Measurements from ENCODE around the gene ANKRD13C. TPM values are rescaled to one million over a fixed set of nuclear protein-coding genes. Genes with fewer than 3 reads are reported as not detected.
"Not testable (repeated sequence)": the region's sequence is repeated elsewhere in the genome, so short reads cannot be mapped to it uniquely, and the experiment has no call there.

The ANKRD13C gene
- total and polyA plus RNA-seq, 5 experiments from 2014 or later = 9.2 to 33.0 (median 14.9) TPM

DNA sequence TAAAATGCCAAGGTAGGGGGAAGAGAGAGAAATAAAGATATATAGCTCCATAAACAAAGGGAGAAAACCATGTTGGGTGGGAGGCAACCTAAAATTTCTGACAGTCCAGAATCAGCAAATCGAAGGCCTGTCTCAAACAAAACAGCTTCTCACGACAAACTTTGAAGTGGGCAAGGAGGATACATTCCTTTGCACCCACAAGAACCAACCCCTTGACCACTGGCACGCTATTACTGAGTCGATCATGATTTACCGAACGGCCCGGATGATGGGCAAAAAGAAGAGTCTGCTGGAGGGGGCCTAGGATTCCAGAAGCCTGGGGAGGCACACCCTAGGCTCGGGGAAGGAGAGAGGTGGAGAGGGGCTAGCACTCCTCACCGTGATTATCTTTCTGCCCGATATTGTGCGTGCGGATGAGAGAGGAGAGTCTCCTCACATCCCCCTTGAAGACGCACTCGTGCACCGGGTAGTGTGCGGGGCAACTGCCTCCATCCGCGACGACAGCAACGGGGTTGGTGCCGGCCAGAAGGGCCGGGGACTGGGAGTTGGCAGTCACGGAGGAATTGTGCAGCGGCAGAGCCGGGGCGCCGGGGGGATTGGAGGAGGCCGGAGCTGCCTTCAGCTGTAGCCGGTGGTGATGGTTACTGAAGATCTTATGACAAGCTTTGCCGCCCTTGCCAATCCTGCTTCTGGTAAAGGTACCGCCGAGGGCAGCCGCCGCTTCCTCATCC, 756 bp downstream of the ANKRD13C start:
- H3K27me3 Mint-ChIP-seq = no peaks in the 10 kb centered on the region
- peaks cover 21 to 60% (median 47%) of the 10 kb centered on the region in 4 donors for H3K4me1 Mint-ChIP-seq
- ATAC-seq = peak; percentile 3 to 21
- H3K9me3 Mint-ChIP-seq = peaks cover 0 to 3% (median 0%) of the 10 kb centered on the region in 9 donors
- POLR2A ChIA-PET = interaction anchor here (0.6 to 5.0 kb wide), 10 partner anchors 8 to 725 kb away, joined by 3 to 69 read pairs (median 4); partner anchors contain the start of genes CTH, LRRC40 and SRSF11
- peak overlapping the region; percentile 91 to 99 (median 98) for H3K4me3 Mint-ChIP-seq
- H3K27ac Mint-ChIP-seq = peak overlapping the region; percentile 94 to 100 (median 99)
- peaks cover 4 to 17% (median 6%) of the 10 kb centered on the region in 3 donors for H3K36me3 Mint-ChIP-seq
- DNase-seq = no peak

DNA sequence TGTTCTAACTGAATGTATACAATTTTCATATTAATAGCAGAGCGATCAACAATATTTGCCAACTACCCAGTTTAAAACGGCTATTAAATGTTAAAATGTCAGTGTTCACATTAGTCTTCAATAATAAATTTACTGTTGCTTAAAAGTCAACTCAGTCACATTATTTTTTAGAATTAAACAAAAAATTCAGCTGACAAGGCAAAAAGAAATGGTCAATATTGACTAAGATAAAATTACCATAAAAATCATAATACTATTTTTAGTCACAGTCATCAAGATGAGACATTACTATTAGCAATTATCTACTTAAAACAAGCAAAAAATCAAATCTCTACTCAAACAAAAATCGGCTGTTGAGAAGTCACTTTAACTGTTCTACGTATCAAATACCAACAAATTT, 1.5 kb downstream of the ANKRD13C start:
- Mint-ChIP-seq H3K27ac (peak overlapping the region; percentile 94 to 100 (median 99)), H3K27me3 (no peaks in the 10 kb centered on the region), H3K4me3 (peak overlapping the region; percentile 91 to 99 (median 98)), H3K36me3 (peaks cover 4 to 17% (median 6%) of the 10 kb centered on the region in 3 donors), H3K4me1 (peaks cover 22 to 67% (median 53%) of the 10 kb centered on the region in 4 donors), H3K9me3 (peaks cover 0 to 3% (median 0%) of the 10 kb centered on the region in 9 donors)
- POLR2A ChIA-PET = interaction anchor here (1.0 to 5.0 kb wide), 3 partner anchors 58 to 131 kb away, joined by 3 to 69 read pairs (median 22); partner anchors contain the start of genes CTH and SRSF11
- no peak for ATAC-seq
- no peak for DNase-seq

DNA sequence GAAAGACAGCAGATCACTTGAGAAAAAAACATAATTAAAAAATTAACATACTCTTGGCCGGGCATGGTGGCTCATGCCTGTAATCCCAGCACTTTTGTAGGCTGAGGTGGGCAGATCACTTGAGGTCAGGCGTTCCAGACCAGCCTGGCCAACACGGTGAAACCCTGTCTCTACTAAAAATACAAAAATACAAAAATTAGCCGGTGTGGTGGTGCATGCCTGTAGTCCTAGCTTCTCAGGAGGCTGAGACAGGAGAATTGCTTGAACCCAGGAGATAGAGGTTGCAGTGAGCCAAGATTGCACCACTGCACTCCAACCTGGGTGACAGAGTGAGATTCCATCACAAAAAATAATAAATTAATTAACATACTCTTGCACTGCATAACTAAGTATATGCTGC, 4.7 kb downstream of the ANKRD13C start:
- H3K4me3 Mint-ChIP-seq = peak overlapping the region in 4 of 10 donors; percentile 41 to 58 (median 48)
- DNase-seq, H3K9me3 Mint-ChIP-seq, ATAC-seq, H3K27me3 Mint-ChIP-seq, POLR2A ChIA-PET: not testable (repeated sequence)
- H3K4me1 Mint-ChIP-seq = peaks cover 28 to 71% (median 63%) of the 10 kb centered on the region in 4 donors
- peaks cover 3 to 35% (median 9%) of the 10 kb centered on the region in 3 donors for H3K36me3 Mint-ChIP-seq
- peak overlapping the region in 2 of 10 donors; percentile 51 to 62 for H3K27ac Mint-ChIP-seq

DNA sequence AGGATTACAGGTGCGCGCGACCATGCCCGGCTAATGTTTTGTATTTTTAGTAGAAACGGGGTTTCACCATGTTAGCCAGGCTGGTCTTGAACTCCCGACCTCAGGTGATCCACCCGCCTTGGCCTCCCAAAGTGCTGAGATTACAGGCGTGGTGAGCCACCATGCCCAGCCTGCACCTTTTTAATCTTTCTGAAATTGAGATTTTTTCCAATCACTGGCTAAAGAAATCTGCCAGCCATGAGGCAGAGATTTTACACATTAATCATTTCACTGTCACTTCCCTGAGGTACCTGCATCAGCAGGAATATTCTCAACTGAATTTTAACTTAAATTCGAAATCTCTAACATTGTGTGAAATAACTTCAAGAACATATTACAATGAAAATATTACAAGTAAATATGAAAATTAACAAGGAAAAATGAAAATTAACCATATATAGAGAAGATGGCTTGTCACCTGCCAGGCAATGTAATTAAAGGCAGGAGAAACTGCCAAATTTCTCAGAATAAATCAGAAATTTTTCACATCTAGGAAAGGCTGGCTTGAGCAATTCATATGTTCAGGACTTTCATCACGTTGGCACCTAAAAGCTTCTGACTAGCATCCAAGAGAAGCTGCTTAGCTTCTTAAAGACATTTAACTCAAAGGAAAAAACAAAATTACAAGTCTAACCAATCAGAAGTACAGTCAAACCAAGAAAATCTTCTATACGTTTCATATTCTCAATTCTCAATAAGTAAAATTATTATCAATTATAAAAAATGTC, 5.9 kb downstream of the ANKRD13C start:
- Mint-ChIP-seq H3K4me3 (peak overlapping the region in 3 of 10 donors; percentile 0 to 75 (median 13)), H3K27me3 (no peaks in the 10 kb centered on the region), H3K9me3 (no peaks in the 10 kb centered on the region), H3K36me3 (peaks cover 3 to 42% (median 6%) of the 10 kb centered on the region in 3 donors), H3K27ac (no peak overlapping the region), H3K4me1 (peaks cover 25 to 68% (median 62%) of the 10 kb centered on the region in 4 donors)
- POLR2A ChIA-PET = no interaction called here
- ATAC-seq (no peak), DNase-seq (no peak)

DNA sequence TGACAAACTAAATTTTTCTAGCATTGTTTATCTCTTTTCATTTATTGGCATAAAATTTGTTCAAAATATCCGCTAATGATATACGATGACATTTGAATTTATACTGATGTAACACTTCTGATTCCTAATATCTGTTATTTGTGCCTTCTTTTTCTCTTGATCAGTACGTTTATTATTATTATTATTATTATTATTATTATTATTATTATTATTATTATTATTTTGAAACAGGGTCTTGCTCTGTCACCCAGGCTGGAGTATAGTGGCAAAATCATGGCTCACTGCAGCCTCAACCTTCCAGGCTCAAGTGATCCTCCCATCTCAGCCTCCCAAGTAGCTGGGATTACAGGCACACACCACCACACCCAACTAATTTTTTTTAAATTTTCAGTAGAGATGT, 14.9 kb downstream of the ANKRD13C start:
- POLR2A ChIA-PET = interaction anchor here (0.5 kb wide), 1 partner anchor 119 kb away, joined by 3 read pairs; the partner anchor contains the start of gene SRSF11
- peaks cover 4 to 43% (median 8%) of the 10 kb centered on the region in 3 donors for H3K36me3 Mint-ChIP-seq
- H3K9me3 Mint-ChIP-seq, DNase-seq, ATAC-seq, H3K27ac Mint-ChIP-seq, H3K4me3 Mint-ChIP-seq, H3K27me3 Mint-ChIP-seq: not testable (repeated sequence)
- peaks cover 5 to 50% (median 16%) of the 10 kb centered on the region in 4 donors for H3K4me1 Mint-ChIP-seq

DNA sequence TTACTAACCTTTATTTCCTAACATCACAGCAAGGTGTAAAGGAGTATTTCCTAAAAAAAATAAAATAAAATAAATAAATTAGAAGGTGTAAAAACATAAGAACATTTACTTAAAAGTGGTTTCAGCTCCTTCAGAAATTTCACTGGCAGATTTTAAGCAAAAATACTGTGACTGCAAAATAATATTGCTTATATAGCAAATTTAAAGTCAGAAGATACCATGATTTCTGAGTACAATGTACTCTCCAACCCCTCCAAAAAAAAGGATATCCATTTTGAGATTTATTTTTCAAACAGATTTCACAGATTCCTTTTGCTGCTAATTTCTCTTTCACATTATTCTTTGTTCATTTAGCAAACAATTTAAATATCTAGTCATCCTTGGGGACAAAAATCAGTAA, 18.5 kb downstream of the ANKRD13C start:
- H3K9me3 Mint-ChIP-seq = peaks cover 0 to 1% (median 0%) of the 10 kb centered on the region in 9 donors
- H3K27ac Mint-ChIP-seq = no peak overlapping the region
- ATAC-seq (no peak), DNase-seq (no peak)
- H3K27me3 Mint-ChIP-seq = no peaks in the 10 kb centered on the region
- POLR2A ChIA-PET = no interaction called here
- H3K36me3 Mint-ChIP-seq = peaks cover 4 to 51% (median 19%) of the 10 kb centered on the region in 3 donors
- H3K4me3 Mint-ChIP-seq = no peak overlapping the region
- H3K4me1 Mint-ChIP-seq = peaks cover 5 to 46% (median 12%) of the 10 kb centered on the region in 4 donors

DNA sequence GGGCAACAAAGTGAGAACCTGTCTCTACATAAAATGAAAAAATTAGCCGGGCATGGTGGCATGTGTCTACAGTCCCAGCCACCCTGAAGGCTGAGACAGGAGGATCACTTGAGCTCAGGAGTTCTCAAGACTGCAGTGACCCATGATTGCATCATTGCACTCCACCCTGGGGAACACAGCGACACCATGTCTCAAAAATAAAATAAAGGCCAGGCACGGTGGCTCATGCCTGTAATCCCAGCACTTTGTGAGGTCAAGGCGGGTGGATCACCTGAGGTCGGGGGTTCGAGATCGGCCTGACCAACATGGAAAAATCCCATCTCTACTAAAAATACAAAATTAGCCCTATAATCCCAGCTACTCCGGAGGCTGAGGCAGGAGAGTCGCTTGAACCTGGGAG, 20.1 kb downstream of the ANKRD13C start:
- H3K9me3 Mint-ChIP-seq = peaks cover 0 to 1% (median 0%) of the 10 kb centered on the region in 9 donors
- ATAC-seq (no peak), DNase-seq (no peak)
- no peaks in the 10 kb centered on the region for H3K27me3 Mint-ChIP-seq
- H3K4me3 Mint-ChIP-seq = no peak overlapping the region
- H3K4me1 Mint-ChIP-seq = peaks cover 8 to 50% (median 18%) of the 10 kb centered on the region in 4 donors
- POLR2A ChIA-PET = no interaction called here
- H3K27ac Mint-ChIP-seq = no peak overlapping the region
- peaks cover 4 to 57% (median 19%) of the 10 kb centered on the region in 3 donors for H3K36me3 Mint-ChIP-seq

DNA sequence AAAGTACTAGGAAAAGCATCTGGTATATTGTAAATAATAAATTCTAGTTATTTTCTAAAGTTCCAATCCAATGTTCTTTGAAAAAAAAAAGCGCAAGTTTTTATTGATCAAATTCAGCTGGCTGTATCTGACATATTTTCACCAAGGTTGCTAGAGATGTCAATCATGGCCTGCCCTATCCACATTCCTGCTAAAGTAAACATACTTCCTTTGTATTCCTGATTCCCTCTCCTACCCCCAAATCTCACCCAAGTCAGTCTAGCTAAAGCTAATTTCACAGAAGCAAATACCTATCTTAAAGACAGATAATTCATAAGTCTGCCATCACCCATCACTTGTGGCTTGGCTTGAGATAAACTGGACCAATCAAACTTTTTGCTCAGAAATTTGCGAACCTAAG, 21.3 kb downstream of the ANKRD13C start:
- DNase-seq (no peak), ATAC-seq (no peak)
- Mint-ChIP-seq H3K4me3 (no peak overlapping the region), H3K4me1 (peaks cover 8 to 48% (median 18%) of the 10 kb centered on the region in 4 donors), H3K9me3 (peaks cover 0 to 1% (median 0%) of the 10 kb centered on the region in 9 donors), H3K36me3 (peaks cover 4 to 63% (median 13%) of the 10 kb centered on the region in 3 donors), H3K27me3 (no peaks in the 10 kb centered on the region), H3K27ac (peak overlapping the region in 6 of 10 donors; percentile 13 to 67 (median 42))
- POLR2A ChIA-PET = no interaction called here

DNA sequence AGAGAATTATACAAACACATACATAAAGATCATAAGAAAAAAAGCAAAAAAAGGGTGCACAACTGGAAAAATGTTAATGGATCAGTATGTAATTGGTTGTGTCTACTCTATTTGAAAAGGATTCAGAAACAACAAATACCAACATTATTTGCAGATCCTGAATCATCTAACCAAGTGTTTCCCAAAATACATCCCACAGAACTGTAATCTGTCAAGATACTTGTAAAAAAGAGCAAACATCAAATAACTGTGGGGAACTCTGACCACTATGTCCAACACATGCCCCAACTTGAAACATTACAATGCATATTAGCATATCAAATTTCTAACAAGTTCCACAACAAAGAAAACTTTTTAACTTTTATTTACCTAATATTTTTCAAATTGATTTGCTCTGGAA, 22.6 kb downstream of the ANKRD13C start:
- POLR2A ChIA-PET = no interaction called here
- H3K9me3 Mint-ChIP-seq = no peaks in the 10 kb centered on the region
- H3K36me3 Mint-ChIP-seq = peaks cover 0 to 59% (median 11%) of the 10 kb centered on the region in 3 donors
- H3K4me1 Mint-ChIP-seq = peaks cover 9 to 45% (median 20%) of the 10 kb centered on the region in 4 donors
- H3K4me3 Mint-ChIP-seq = no peak overlapping the region
- DNase-seq (no peak), ATAC-seq (no peak)
- H3K27ac Mint-ChIP-seq = peak overlapping the region in 3 of 10 donors; percentile 25 to 47 (median 43)
- H3K27me3 Mint-ChIP-seq = no peaks in the 10 kb centered on the region

DNA sequence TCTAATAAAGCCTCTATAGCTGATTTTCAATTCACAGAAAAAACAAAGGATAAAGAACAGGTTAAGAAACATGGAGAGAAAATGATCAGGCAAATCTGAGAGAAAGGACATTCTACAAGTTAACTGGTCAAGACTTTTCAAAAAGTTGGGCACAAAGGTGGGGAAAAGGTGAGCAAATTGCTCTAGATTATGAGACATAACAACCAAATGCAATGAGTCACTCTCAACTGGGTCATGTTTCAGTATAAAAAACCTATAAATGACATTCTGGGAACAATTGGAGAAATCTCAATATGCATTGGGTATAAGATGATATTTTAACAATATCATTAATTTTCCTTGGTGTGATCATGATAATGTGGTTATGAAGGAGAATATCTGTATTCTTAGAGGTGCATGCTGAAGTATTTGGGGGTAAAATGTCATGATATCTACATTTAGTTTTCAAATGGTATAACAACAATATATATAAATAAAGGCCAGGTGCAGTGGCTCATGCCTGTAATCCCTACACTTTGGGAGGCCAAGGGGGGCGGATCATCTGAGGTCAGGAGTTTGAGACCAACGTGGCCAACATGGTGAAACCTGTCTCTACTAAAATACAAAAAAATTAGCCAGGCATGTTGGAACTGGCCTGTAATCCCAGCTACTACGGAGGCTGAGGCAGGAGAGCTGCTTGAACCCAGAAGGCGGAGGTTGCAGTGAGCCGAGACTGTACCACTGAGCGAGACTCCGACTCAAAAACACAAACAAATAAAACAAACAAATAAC, 27.0 kb downstream of the ANKRD13C start:
- ATAC-seq (no peak), DNase-seq (no peak)
- Mint-ChIP-seq H3K9me3 (no peaks in the 10 kb centered on the region), H3K36me3 (peaks cover 0 to 66% (median 8%) of the 10 kb centered on the region in 3 donors), H3K27me3 (no peaks in the 10 kb centered on the region), H3K27ac (no peak overlapping the region), H3K4me1 (peaks cover 6 to 34% (median 18%) of the 10 kb centered on the region in 4 donors), H3K4me3 (no peak overlapping the region)
- POLR2A ChIA-PET = no interaction called here

DNA sequence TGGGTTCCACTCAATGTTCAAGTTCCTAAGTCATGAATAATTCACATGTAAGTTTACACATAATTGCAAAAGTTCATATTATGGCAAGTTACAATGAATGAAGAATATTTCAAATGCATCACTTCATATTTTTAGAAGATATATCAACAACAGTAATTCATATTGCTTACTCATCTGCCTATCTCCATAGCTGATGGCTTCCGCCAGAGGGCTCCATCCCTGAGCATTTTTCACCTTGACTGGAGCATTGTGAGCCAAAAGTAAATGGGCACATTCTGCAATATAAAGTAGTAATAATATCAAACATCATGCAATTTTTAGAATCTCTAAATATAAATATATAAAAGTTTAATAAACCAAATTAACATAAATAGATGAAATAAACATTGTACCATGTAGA, 29.8 kb downstream of the ANKRD13C start:
- H3K4me3 Mint-ChIP-seq = no peak overlapping the region
- H3K27me3 Mint-ChIP-seq = no peaks in the 10 kb centered on the region
- POLR2A ChIA-PET = no interaction called here
- ATAC-seq = no peak
- H3K27ac Mint-ChIP-seq = no peak overlapping the region
- H3K9me3 Mint-ChIP-seq = no peaks in the 10 kb centered on the region
- no peak for DNase-seq
- peaks cover 5 to 18% (median 11%) of the 10 kb centered on the region in 4 donors for H3K4me1 Mint-ChIP-seq
- peaks cover 0 to 55% (median 8%) of the 10 kb centered on the region in 3 donors for H3K36me3 Mint-ChIP-seq

DNA sequence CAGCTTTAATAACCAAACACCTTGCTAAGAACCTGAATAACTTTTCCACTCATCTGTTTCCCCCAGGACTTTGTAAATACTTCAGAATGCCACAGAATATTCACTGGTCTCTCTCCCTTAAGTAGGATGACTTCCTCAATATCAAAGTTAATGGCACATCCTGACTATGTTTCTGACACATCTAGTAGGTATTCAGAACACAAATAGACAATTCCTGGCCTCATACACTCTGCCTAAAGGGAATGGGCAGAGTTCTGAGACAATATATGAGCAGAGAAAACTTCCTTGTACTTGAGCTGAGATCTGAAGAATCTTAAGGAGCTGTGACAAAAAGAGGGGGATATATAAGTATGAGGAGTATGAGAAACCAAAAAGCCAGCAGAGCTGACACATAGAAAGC, 34.8 kb downstream of the ANKRD13C start:
- H3K27ac Mint-ChIP-seq = peak overlapping the region in 2 of 10 donors; percentile 24 to 25
- H3K27me3 Mint-ChIP-seq = no peaks in the 10 kb centered on the region
- peaks cover 11 to 31% (median 20%) of the 10 kb centered on the region in 4 donors for H3K4me1 Mint-ChIP-seq
- POLR2A ChIA-PET = no interaction called here
- H3K9me3 Mint-ChIP-seq = no peaks in the 10 kb centered on the region
- no peak overlapping the region for H3K4me3 Mint-ChIP-seq
- H3K36me3 Mint-ChIP-seq = peaks cover 0 to 39% (median 8%) of the 10 kb centered on the region in 3 donors
- ATAC-seq = no peak
- no peak for DNase-seq
